Glomerular visceral epithelial cell (primary cell): ENCODE data around the gene SLFN14.
"Not testable (repeated sequence)": the region's sequence is repeated elsewhere in the genome, so short reads cannot be mapped to it uniquely, and the experiment has no call there.

ENCODE experiments used
- DNase-seq: peaks from one replicate; pipeline ENCODE4 v3.0.0-alpha.2; 2016; ENCODE audit errors: extremely low spot score

Gene SLFN14

DNA sequence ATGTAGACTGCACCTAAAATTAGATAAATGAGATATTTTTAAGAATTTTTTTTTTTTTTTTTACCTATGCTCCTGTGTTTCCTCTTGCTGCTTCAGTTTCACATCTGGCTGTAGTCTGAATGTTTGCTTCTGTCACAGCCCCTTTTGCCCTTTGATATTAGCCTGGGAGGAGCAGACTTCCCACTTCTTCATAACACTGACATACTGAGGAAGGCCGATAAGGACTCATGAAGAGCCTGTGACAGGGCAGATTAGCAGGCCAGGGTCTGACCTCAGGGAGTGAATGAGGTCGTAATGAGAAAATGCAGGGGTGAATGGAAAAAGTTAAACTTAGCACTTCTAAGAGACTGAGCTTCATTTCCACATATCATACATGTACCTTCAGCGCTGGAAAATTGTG, at the start of gene SLFN14:
TSS of gene SLFN14 (minus strand) at position 117 of the 400 bp plus-strand sequence. CDS start 2,757 bp downstream, outside the sequence.
- DNase-seq = no peak

DNA sequence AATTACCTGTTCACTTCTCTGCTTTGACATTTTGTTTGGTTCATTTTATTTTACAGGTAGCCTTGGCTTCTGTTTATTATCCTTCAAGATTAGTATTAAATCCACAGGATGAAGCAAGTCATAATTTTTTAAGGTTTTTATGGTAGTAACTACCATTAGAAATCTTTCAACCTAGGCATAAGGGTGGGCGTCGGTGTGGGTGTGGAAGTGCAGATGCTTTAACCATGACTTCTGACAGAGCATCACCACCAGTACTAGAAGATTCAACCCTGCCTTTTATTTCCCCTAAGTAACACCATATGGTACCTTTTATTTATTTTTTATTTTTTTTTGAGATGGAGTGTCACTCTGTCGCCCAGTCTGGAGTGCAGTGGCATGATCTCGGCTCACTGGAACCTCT, 49.2 kb upstream of the SLFN14 start:
- no peak for DNase-seq

- no peak for DNase-seq
Measured at GRCh38 chr17:35607239-35607847, 46.7 kb upstream of the SLFN14 start.

- no peak for DNase-seq
Measured at GRCh38 chr17:35605678-35606077, 45.1 kb upstream of the SLFN14 start.

DNA sequence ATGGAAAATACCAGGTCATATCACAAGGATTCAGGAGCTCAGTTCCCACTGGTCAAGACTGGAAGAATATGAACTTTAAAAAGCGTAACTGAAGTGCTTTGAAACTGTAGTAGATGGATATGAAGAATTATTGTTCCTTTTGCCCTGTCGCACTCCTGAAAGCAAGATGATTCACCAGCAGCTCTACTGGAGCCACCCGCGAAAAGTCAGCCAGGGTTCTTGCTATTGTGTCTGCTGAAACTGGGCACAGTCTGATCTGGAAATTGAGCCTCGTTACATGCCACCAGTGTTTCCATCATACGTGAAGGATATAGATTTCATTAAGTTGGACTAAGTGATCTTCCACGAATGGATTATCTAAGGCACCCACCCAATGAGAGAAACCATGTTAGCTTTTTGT, 43.1 kb upstream of the SLFN14 start:
- DNase-seq = no peak

DNA sequence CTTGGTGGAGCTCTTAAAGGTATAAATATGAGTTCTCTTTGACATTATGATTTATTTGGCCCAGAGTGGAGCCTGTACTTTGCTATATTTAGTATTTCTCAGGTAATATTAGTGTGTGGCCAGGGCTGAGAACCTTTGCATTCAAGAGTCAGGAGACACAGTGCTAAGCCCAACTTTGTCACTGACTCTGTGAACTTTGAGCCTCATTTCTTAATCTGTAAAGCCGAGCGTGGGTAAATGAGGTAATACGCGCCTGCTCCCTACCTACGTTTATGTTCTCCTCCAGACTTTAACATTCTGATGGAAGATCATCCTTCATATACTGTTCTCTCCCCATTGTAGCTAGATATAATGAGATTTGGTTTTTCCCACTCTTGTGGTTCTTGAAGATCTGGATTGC, 37.0 kb upstream of the SLFN14 start:
- no peak for DNase-seq

- no peak for DNase-seq
Measured at GRCh38 chr17:35596530-35597233, 36.1 kb upstream of the SLFN14 start.

- no peak for DNase-seq
Measured at GRCh38 chr17:35596072-35596471, 35.5 kb upstream of the SLFN14 start.

GRCh38 chr17:35588196-35588920, 27.7 kb upstream of the SLFN14 start:
- DNase-seq = peak; percentile 63

DNA sequence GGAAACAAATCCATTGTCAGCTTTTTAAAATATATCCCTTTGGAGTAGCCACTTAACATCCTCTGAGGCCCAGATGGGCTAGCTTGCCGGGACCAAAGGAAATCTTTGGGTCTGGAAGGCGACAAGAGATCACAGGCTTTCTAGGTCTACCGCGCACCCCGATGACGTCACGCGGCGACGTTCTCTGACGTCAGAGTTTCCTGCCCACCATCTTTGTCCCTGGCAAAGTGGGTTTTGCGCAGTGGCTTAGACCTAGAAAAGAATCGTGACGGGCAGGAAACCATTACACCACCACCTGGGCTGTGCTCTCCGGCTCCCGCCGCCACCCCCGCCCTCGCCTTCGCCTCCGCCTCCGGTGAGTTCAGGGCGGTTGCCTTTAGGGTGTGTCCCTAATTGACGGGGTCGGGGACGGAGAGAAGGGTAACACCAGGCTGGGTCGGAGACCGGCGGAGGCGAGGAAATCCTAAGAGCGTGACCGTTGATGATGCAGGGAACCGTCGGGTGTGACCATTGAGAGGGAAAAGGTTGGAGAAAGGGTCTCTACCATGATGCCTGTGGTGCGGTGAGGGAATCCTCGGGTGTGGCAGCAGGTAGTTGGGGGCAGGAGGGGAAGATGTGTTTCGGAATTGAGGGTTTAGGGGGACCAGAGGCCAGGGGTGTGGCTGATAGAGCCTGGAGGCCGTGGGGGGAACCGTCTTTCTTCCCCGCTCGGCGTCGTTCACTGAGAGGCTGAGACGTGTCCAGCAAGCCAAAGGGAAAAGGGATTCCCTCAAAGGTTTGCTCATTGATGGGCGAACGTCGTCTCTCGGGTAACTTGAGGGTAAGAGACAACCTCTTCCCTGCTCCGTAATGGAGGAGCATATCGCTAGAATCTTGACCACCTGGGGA, 26.7 kb upstream of the SLFN14 start, which contains the start of gene AP2B1:
TSS of gene AP2B1 (plus strand) at position 249 of the 888 bp plus-strand sequence. CDS start 6,709 bp downstream, outside the sequence.
- peak; percentile 96 for DNase-seq

DNA sequence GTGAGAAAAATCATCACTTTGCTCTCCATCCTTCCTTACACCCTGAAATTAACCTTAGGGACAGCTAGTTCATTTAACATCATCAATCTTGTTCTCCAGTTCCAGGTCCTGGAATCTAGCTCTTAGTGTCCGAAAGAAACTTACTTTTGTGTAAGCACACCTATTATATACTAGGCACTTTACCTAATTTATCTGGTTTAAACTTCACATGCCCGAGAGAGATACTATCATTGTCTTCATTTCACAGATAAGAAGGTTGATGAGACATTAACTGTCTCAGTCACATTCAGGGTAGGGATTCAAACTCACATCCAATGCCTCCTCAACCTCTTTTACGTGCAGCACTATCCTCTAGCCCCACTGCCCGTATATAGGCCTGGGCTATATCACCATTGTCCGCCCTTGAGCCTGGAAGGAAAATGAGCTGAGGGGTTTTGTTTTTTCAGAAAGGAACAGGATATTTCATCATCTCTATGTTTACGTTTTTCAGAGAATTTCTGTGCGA, 26.0 kb upstream of the SLFN14 start:
- no peak for DNase-seq

DNA sequence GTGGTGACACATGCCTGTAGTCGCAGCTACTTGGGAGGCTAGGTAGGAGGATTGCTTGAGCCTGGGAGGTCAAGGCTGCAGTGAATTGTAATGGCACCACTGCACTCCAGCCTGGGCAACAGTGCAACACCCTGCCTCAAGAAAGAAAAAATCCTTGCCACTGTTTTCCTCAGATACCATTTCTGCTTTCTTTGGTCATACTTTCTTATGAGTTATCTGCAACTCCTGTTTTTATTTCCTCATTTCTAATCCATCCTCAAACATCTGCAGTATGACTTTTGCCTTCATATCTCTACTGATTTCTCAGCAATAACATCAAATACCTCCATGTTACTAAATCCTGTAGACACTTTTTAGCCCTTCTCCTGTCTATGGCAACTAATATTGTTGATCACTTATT, 23.4 kb upstream of the SLFN14 start:
- no peak for DNase-seq

GRCh38 chr17:35578929-35579432, 18.4 kb upstream of the SLFN14 start:
- DNase-seq = no peak

DNA sequence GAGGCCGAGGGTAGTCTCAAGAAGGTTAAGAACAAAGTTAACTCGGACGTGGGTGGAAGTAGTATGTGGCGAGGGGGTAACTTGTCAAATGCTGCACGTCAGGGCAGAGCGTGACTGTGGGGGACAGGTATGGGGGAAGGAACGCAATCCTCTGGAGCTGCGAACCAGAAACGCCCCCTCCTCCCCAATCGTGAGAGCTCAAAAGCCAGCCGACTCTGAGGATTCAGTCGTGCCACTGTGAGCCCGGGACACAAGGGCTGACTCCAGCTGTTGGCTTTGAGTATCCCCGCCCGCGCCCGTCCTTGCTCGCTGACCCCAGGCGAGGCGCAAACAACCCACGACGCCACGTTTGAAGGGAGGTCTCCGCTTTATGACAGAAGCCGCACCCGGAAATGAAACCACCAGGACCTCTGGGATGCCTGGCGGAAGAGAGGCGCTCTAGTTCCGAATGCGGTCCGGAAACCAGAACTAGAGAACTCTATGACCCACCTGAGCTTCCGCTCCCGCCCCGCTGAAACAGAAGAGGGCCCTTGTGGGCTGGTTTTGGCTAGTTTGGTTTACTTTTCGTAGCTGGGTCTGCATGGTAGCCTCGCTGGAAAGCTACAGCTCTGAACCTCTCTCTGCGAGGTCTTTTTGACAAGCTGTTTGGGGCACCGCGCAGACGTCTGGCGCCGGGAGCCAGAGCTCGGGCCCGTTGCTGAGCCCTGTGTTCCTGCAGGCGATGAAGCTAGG, 17.7 kb upstream of the SLFN14 start, which contains the start of gene PEX12:
TSS of gene PEX12 (minus strand) at position 375 of the 732 bp plus-strand sequence. CDS start 550 bp downstream, outside the sequence.
- DNase-seq = peak; percentile 87

DNA sequence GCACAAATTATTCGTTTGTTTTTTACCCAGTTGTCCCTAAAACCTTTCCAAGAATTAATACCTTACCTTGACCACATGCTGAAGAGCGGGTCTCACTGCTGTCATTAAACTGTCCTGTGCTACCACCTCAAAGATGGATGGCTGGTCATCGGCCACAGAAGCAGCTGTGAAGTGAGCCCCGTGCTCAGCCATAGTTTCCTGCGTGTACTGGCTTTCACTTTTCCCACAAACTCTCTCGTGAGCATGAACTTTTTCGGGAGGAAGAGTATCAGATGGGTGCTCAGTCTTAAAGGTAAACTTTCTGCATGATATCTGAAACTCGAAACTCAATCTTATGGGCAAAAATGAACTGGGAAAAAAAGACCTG, 17.2 kb upstream of the SLFN14 start:
- peak; percentile 11 for DNase-seq

DNA sequence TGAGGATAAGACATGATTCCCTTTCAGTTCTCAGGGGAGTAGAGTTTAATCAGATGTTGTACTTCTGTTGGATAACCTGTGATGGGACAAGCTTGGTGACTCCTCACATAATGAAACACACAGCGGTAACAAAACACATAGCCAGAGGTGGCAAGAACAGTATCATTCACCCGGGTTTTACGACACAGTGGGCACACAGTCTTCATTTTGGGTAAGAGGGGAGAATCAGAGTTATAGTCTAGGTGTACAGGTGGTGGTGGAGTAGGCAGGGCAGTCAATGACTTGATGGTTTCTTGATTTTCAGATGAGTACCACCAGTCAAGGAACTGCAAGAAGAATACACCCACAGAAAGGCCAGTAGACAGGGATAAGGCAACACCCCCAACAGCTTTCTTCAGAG, 15.1 kb upstream of the SLFN14 start:
- no peak for DNase-seq

- no peak for DNase-seq
Measured at GRCh38 chr17:35569405-35569804, 8.8 kb upstream of the SLFN14 start.

GRCh38 chr17:35568561-35568960, 7.9 kb upstream of the SLFN14 start:
- DNase-seq = peak; percentile 47

DNA sequence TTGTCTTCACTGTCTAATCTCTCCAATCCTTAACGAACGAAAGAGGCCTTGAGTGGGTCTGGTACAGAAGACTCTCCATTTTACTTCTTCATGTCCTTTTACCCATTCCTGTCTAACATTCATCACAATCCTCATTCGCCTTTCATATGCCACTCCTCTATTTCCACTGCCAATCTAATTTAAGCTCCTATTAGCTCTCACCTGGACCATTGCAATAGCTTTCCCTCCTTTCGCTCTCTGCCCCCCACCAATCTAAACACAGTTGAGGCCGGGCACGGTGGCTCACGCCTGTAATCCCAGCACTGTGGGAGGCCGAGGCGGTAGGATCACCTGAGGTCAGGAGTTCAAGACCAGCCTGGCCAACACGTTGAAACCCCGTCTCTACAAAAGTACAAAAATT, 6.3 kb upstream of the SLFN14 start:
- no peak for DNase-seq

DNA sequence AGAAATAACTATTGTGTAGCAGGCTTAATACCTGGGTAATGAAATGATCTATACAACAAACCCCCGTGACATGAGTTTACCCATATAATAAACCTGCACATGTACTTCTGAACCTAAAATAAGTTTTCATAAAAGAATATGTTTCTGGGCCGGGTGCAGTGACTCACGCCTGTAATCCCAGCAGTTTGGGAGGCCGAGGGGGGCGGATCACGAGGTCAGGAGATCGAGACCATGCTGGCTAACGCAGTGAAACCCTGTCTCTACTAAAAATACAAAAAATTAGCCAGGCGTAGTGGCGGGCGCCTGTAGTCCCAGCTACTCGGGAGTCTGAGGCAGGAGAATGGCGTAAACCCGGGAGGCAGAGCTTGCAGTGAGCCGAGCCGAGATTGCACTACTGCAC, 2.6 kb upstream of the SLFN14 start:
- not testable (repeated sequence) for DNase-seq
